Heart left ventricle (tissue), 16 donors: ENCODE data around the gene CLTC. TPM values are rescaled to one million over a fixed set of nuclear protein-coding genes. Genes with fewer than 3 reads are reported as not detected.

ENCODE experiments used
- ATAC-seq, 4 donors: fragments of 200-7000 bp; cut with Tn5 transposase; one replicate each; pipeline ENCODE4 v1.9.1; 2020 to 2022; ENCODE audit warnings: moderate library complexity in 4 of 4, mild to moderate bottlenecking in 3 of 4, moderate number of reproducible peaks in 1 of 4
- DNase-seq, 5 donors: peaks; one replicate each; pipeline ENCODE4 v3.0.0-alpha.2; 2020
- H3K27ac ChIP-seq, 12 donors: fragments of 200-600 bp; sonication (generic) in 4 of 12; one replicate each; pipeline versions ENCODE4 v1.5.0 to v1.8.0; 2016 to 2022; ENCODE audit warnings: mild to moderate bottlenecking in 2 of 12
- H3K27me3 ChIP-seq, 9 donors: fragments of 200-600 bp; sonication (generic) in 2 of 9; one replicate each; pipeline versions ENCODE4 v1.5.1 to v1.8.0; 2016 to 2022; ENCODE audit warnings: mild to moderate bottlenecking in 3 of 9
- H3K36me3 ChIP-seq, 9 donors: fragments of 200-600 bp; sonication (generic) in 2 of 9; one replicate each; pipeline versions ENCODE4 v1.5.0 to v1.8.0; 2018 to 2022; ENCODE audit warnings: mild to moderate bottlenecking in 2 of 9
- H3K4me1 ChIP-seq, 12 donors: fragments of 200-600 bp; sonication (generic) in 4 of 12; one replicate each; pipeline versions ENCODE4 v1.5.0 to v1.8.0; 2016 to 2022; ENCODE audit warnings: mild to moderate bottlenecking in 3 of 12
- H3K4me3 ChIP-seq, 12 donors: fragments of 200-600 bp; sonication (generic) in 4 of 12; one replicate each; pipeline versions ENCODE4 v1.5.0 to v1.8.0; 2017 to 2022; ENCODE audit warnings: mild to moderate bottlenecking in 9 of 12, moderate library complexity in 4 of 12
- H3K9me3 ChIP-seq, 12 donors: fragments of 200-600 bp; sonication (generic) in 4 of 12; one replicate each; pipeline versions ENCODE4 v1.5.0 to v1.8.0; 2016 to 2022; ENCODE audit warnings: mild to moderate bottlenecking in 1 of 12
- POLR2A ChIP-seq, 2 donors: fragments of 450-650 bp; IDR thresholded peaks; one replicate each; pipeline ENCODE4 v1.6.1; 2017; ENCODE audit warnings: antibody characterized with exemption in 2 of 2, mild to moderate bottlenecking in 2 of 2, moderate library complexity in 2 of 2
- WGBS, 4 donors: extraction: QIAGEN DNeasy Blood & Tissue Kit in 2 of 4; methylation state at CpG; one replicate each; pipeline versions ENCODE4 v1.1.5 to v1.1.7; 2013 to 2018; 5-methylcytosine and 5-hydroxymethylcytosine counted together
- intact Hi-C, 10 donors: fragments of 100-400 bp; cut with DNase I; formaldehyde crosslinking; loops; one replicate each; pipeline versions ENCODE4 v1.11.1 to v1.14.2; 2022
- polyA plus RNA-seq, 2 donors: library from polyadenylated mRNA; stranded (reverse); fragments of 200-250 nt; gene quantifications; one replicate each; pipeline ENCODE4 v1.2.3, GENCODE V29; 2013
- total RNA-seq, 9 donors: library from RNA; depleted of rRNA in 2 of 9; stranded (reverse); fragments of >200 nt in 2 of 9; fragmentation: NEBNext Ultra II Directional in 3 of 9; extraction: Animal tissue kit (Norgen Biotek cat#: 25700) in 3 of 9; gene quantifications; one replicate each; pipeline versions ENCODE4 v1.1.0 to v1.2.4, GENCODE V29; 2016 to 2023
- TF ChIP-seq, protein P1 (sequence below), 12 donors: fragments of 200-600 bp; sonication (generic) in 4 of 12; IDR thresholded peaks; one replicate each; pipeline versions ENCODE4 v1.5.0 to v1.8.0; 2018 to 2022; ENCODE audit warnings: antibody characterized with exemption in 12 of 12, mild to moderate bottlenecking in 5 of 12
- donor health status: ischemic (EF 13 %, LVEDD 7.1; RV severe dilation, severe dysfunction).
- donor health status: healthy with polysubstance abuse.
- donor health status: DM: no; HTN: yes; CAD: no.
- donor health status: DM: no; HTN: no; CAD: no.
- donor health status: ischemic (EF 25% LVEDD 6.9; RV normal size, moderate dysfunction).
- donor health status: ischemic (EF 25% LVEDD 5.7; RV mildly dilated, moderate dysfunction).
- donor health status: healthy.
- donor health status: DM: yes; HTN: yes; CAD: no.
- donor health status: ischemic (EF 35%, LVEDD 5.7; RV mildly dilated, moderate dysfunction).
- donor health status: nonischemic (EF 11% LVEDD 7.7; RV severe dilation, severe dysfunction).
- donor health status: DM: yes; HTN: yes; CAD: no.
- donor health status: PGD.
- donor health status: ischemic (EF 29% LVEDD 5.4; RV normal size, mild dysfunction).
- donor health status: nonischemic (EF 23%, LVEDD 6.1; RV moderate dilation, normal function).

Gene CLTC
- total and polyA plus RNA-seq, 11 donors, result 49.8 to 242 (median 178) TPM

GRCh38 chr17:59632398-59632797 is 12.7 kb downstream of the CLTC start:
- H3K36me3 ChIP-seq, result peaks cover 0 to 25% (median 0%) of the 10 kb centered on the region in 9 donors
- intact Hi-C loops, result no loop called here
- DNase-seq (no peak), ATAC-seq (no peak)
- H3K4me3 ChIP-seq, result no peak overlapping the region
- H3K9me3 ChIP-seq, result no peaks in the 10 kb centered on the region
- H3K27me3 ChIP-seq, result no peaks in the 10 kb centered on the region
- H3K4me1 ChIP-seq, result peaks cover 9 to 98% (median 65%) of the 10 kb centered on the region in 12 donors
- peak overlapping the region in 1 of 12 donors; percentile 82 for H3K27ac ChIP-seq
- no peak for TF ChIP-seq POLR2A (IDR thresholded peaks at IDR 0.05)
- TF ChIP-seq, protein P1, sequence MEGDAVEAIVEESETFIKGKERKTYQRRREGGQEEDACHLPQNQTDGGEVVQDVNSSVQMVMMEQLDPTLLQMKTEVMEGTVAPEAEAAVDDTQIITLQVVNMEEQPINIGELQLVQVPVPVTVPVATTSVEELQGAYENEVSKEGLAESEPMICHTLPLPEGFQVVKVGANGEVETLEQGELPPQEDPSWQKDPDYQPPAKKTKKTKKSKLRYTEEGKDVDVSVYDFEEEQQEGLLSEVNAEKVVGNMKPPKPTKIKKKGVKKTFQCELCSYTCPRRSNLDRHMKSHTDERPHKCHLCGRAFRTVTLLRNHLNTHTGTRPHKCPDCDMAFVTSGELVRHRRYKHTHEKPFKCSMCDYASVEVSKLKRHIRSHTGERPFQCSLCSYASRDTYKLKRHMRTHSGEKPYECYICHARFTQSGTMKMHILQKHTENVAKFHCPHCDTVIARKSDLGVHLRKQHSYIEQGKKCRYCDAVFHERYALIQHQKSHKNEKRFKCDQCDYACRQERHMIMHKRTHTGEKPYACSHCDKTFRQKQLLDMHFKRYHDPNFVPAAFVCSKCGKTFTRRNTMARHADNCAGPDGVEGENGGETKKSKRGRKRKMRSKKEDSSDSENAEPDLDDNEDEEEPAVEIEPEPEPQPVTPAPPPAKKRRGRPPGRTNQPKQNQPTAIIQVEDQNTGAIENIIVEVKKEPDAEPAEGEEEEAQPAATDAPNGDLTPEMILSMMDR (IDR thresholded peaks at IDR 0.05), result no peak
- WGBS, 4 donors, result 83 to 91% (median 88%) methylated on average over 6 of the region's 6 CpGs

DNA sequence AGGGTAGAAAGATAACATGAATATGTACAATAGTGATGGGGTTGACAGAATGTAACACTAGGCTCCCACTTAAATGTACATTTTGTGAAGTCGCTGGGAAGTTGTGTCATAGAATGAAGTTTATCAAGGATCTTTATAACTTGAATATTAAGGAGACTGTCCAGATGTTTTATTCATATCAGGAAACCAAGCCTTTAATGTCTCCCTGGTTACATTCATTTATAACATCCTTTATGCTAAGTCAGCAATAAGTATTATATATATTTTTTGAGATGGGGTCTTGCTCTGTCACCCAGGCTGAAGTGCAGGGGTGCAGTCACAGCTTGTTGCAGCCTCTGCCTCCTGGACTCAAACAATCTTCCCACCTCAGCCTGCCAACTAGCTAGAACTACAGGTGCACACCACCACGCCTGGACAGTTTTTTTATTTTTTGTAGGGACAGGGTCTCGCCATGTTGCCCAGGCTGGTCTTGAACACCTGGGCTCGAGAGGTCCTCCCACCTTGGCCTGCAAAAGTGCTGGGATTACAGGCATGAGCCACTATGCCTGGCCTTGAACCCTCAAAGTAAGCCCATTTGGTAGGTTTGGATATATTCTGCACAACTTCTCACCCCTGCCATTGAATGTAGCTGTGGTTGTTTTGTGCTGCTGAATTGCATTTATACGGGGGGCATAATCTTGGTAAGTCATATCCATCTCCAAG is 14.1 kb downstream of the CLTC start:
- intact Hi-C loops, result no loop called here
- no peak for DNase-seq
- no peak for ATAC-seq
- WGBS, 4 donors, result 82 to 86% (median 85%) methylated on average over 5 of the region's 5 CpGs
- no peak overlapping the region for H3K4me3 ChIP-seq
- peaks cover 8 to 98% (median 64%) of the 10 kb centered on the region in 12 donors for H3K4me1 ChIP-seq
- TF ChIP-seq, protein P1 (IDR thresholded peaks at IDR 0.05), result no peak
- no peak for TF ChIP-seq POLR2A (IDR thresholded peaks at IDR 0.05)
- H3K9me3 ChIP-seq, result no peaks in the 10 kb centered on the region
- H3K36me3 ChIP-seq, result peaks cover 0 to 21% (median 0%) of the 10 kb centered on the region in 9 donors
- H3K27ac ChIP-seq, result peak overlapping the region in 2 of 12 donors; percentile 9 to 82
- no peaks in the 10 kb centered on the region for H3K27me3 ChIP-seq

- TF ChIP-seq POLR2A (IDR thresholded peaks at IDR 0.05), result no peak
- TF ChIP-seq, protein P1 (IDR thresholded peaks at IDR 0.05), result no peak
- Histone ChIP-seq H3K9me3 (no peaks in the 10 kb centered on the region), H3K4me1 (peaks cover 8 to 98% (median 67%) of the 10 kb centered on the region in 12 donors), H3K4me3 (peak overlapping the region in 2 of 12 donors; percentile 8 to 23), H3K27ac (peak overlapping the region in 8 of 12 donors; percentile 6 to 82 (median 20)), H3K27me3 (no peaks in the 10 kb centered on the region), H3K36me3 (peaks cover 0 to 13% (median 0%) of the 10 kb centered on the region in 9 donors)
- WGBS, 4 donors, result 34 to 55% (median 37%) methylated on average over 3 of the region's 3 CpGs
- DNase-seq (no peak), ATAC-seq (peak in 3 of 4 donors; percentile 29 to 51 (median 39))
- intact Hi-C loops, result no loop called here
These were observed 15.2 kb downstream of the CLTC start for GRCh38 chr17:59634632-59635541.
